Activated naive CD4-positive, alpha-beta T cell treated with anti-CD3 and anti-CD28 coated beads, Interleukin-2, amount 50 U/mL, for 72 hours (primary cell): ENCODE data around the gene MICU2. TPM values are rescaled to one million over a fixed set of nuclear protein-coding genes. Genes with fewer than 3 reads are reported as not detected.

Experiments used
- ATAC-seq, 2 donors: fragments of 150-1000 bp; cut with Tn5 transposase; 2 replicates each; pipeline ENCODE4 v1.10.0; 2021; ENCODE audit warnings: mild to moderate bottlenecking in 2 of 2, moderate library complexity in 2 of 2
- DNase-seq, 2 donors: peaks; one replicate each; pipeline ENCODE4 v3.0.0; 2021 to 2022; ENCODE audit warnings: low spot score in 2 of 2
- H3K27ac Mint-ChIP-seq, 2 donors: one replicate each; pipeline ENCODE4 v1.8.0; 2022; ENCODE audit warnings: mild to moderate bottlenecking in 2 of 2, mixed read lengths in 2 of 2
- H3K36me3 Mint-ChIP-seq, 2 donors: one replicate each; pipeline ENCODE4 v1.8.0; 2022; ENCODE audit warnings: mixed read lengths in 2 of 2
- H3K9me3 Mint-ChIP-seq, 2 donors: one replicate each; pipeline ENCODE4 v1.8.0; 2022; ENCODE audit warnings: mixed read lengths in 2 of 2
- total RNA-seq, 2 donors: library from RNA; stranded (reverse); gene quantifications; one replicate each; pipeline ENCODE4 v1.2.3, GENCODE V29; 2022

The MICU2 gene
- total RNA-seq, 2 donors from 2014 or later, result 30.1 to 53.2 TPM

GRCh38 chr13:21481359-21481758, 122.6 kb downstream of the MICU2 start:
- no peak for ATAC-seq
- DNase-seq, result no peak
- Mint-ChIP-seq H3K9me3 (no peaks in the 10 kb centered on the region), H3K27ac (no peak overlapping the region), H3K36me3 (peaks cover 0 to 5% of the 10 kb centered on the region in 2 donors)

- ATAC-seq, result peak; percentile 64 to 68
- peak in 1 of 2 donors; percentile 40 for DNase-seq
- H3K9me3 Mint-ChIP-seq, result no peaks in the 10 kb centered on the region
- H3K36me3 Mint-ChIP-seq, result no peaks in the 10 kb centered on the region
- H3K27ac Mint-ChIP-seq, result peak overlapping the region in 1 of 2 donors; percentile 72
These were observed 124.8 kb downstream of the MICU2 start for GRCh38 chr13:21478881-21479808.

GRCh38 chr13:21476893-21477472, 127.0 kb downstream of the MICU2 start:
- H3K9me3 Mint-ChIP-seq, result no peaks in the 10 kb centered on the region
- H3K27ac Mint-ChIP-seq, result peak overlapping the region; percentile 29 to 47
- DNase-seq (peak; percentile 80 to 90), ATAC-seq (peak; percentile 85 to 91)
- no peaks in the 10 kb centered on the region for H3K36me3 Mint-ChIP-seq

- DNase-seq, result no peak
- H3K36me3 Mint-ChIP-seq, result peaks cover 0 to 5% of the 10 kb centered on the region in 2 donors
- H3K27ac Mint-ChIP-seq, result no peak overlapping the region
- H3K9me3 Mint-ChIP-seq, result peaks cover 4 to 10% of the 10 kb centered on the region in 2 donors
- ATAC-seq, result no peak
These were observed 128.9 kb downstream of the MICU2 start for GRCh38 chr13:21475115-21475514.

DNA sequence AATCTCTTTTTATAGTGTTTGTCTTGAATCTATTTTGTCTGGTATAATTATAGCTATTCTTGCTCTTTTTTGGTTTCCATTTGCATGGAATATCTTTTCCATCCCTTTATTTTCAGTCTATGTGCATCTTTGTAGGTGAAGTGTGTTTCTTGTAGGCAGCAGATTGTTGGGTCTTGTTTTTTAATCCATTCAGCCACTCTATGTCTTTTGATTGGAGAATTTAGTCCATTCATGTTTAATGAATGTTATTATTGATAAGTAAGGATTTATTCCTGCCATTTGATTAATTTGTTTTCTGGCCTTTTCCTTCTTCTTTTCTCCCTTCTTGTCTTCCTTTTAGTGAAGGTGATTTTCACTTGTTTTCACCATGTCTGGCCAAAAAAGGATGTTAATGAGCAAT, 133.2 kb downstream of the MICU2 start:
- Mint-ChIP-seq H3K9me3 (peaks cover 4 to 15% of the 10 kb centered on the region in 2 donors), H3K36me3 (peaks cover 0 to 5% of the 10 kb centered on the region in 2 donors), H3K27ac (no peak overlapping the region)
- no peak for DNase-seq
- ATAC-seq, result no peak

- ATAC-seq, result no peak
- Mint-ChIP-seq H3K27ac (no peak overlapping the region), H3K9me3 (peaks cover 4 to 12% of the 10 kb centered on the region in 2 donors), H3K36me3 (peaks cover 0 to 2% of the 10 kb centered on the region in 2 donors)
- DNase-seq, result no peak
These were observed 137.4 kb downstream of the MICU2 start for GRCh38 chr13:21466527-21466926.

DNA sequence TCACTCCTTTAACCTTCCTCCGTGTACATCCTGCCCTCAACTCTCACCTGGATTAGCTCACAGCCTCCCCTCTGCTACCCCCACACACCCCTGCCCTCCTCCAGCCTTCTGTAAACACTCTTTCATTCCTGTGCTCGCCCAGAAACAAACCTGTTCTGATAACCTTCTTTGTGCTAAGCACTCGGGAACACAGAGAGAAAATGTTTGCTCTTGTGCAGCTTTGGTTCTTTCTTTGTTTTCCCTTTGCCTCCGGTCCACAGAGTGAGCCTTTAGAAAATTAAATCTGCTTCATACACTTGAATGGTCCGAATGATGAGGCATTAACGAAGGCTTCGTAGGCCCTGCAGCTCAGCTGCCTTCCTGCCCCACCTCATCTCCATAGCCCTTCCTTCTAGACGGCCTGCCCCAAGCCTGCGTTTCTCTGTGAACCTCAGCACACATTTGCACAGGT, 138.2 kb downstream of the MICU2 start:
- DNase-seq (no peak), ATAC-seq (no peak)
- no peaks in the 10 kb centered on the region for H3K36me3 Mint-ChIP-seq
- peaks cover 2 to 8% of the 10 kb centered on the region in 2 donors for H3K9me3 Mint-ChIP-seq
- H3K27ac Mint-ChIP-seq, result no peak overlapping the region

DNA sequence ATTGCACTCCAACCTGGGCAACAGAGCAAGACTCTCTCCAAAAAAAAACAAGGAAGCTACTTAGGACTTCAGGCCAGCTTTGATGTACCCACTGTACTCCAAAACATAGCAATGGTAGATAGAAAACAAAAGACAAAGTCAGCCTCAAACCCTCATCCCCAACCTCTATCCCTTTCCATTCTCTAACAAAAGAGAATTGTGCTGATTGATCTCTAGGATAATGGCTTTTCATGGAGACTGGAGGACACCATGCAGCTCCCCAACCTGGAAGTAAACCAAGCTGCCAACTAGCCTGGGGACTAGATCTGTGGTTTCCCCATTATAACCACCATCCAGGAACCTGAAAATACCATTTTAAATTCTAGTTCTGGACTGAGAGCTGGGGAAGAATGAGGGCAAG, 140.5 kb downstream of the MICU2 start:
- no peak for DNase-seq
- Mint-ChIP-seq H3K9me3 (no peaks in the 10 kb centered on the region), H3K36me3 (peaks cover 3 to 5% of the 10 kb centered on the region in 2 donors), H3K27ac (no peak overlapping the region)
- no peak for ATAC-seq

GRCh38 chr13:21461131-21461530, 142.8 kb downstream of the MICU2 start:
- H3K36me3 Mint-ChIP-seq, result peaks cover 11 to 18% of the 10 kb centered on the region in 2 donors
- H3K27ac Mint-ChIP-seq, result no peak overlapping the region
- no peak for DNase-seq
- ATAC-seq, result no peak
- H3K9me3 Mint-ChIP-seq, result no peaks in the 10 kb centered on the region

DNA sequence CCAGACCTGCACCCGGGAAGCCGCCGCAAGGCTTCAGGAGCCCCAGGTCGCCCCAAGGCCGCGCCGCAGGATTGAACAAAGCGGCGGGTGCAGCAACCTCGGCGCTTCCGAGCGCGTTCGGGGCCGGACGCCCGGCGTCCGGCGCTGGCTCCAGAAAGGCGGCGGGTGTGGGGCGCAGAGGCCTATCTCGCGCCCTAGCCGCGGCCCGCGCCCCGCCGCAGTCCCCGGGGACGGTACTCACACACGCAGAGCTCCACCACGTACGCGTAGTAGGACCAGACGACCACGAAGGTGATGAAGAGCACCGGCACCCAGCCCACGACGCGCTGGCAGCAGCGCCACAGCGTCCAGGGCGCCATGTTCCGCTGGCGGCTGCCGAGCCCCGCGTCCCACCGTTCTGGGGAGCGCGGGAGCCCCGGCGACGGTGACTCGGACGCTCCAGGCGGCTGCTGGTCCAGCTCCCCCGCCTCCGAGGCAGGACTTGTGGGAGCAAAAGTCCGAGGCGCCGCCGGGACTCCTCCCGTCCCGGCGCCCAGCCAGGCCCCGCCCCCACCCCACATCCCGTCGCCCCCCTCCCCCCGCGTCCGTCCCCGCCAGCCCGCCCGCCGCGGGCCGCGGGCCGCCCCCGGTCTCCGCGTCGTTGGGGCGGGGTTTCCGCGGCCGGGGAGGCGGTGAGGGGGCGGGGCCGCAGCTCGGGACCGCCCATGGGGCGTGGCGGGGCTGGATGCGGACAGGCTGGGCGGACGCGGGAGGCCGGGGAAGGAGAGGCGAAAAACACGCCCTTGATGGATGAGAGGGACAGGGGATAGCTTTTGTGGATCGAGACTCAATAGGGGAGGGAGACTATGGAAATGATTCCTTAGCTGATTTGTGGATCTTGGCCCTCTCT, 144.9 kb downstream of the MICU2 start, which contains the start of gene ZDHHC20:
ZDHHC20 (minus strand) TSS at position 491 of the 889 bp plus-strand sequence; CDS start at position 359, 132 bp downstream.
- peak; percentile 91 to 96 for DNase-seq
- peaks cover 11 to 27% of the 10 kb centered on the region in 2 donors for H3K36me3 Mint-ChIP-seq
- ATAC-seq, result peak; percentile 88 to 93

DNA sequence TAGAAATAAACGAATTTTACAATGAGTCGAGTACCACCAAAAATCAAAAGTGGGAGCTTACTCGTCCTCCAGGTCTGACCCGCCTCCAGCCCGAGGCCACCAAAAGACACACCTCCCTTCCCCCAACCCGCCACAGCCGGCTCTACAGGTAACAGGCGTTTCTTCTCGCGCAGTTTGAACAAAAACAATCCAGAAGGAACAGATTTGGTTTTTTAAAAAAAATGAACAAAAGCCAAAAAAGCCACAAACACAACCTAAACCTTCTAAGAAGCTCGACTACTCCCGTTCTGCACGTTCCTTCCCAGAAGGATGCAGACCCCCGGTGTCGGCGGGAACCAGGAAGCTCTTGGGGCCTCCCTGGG, 145.5 kb downstream of the MICU2 start:
- DNase-seq (peak in 1 of 2 donors; percentile 46), ATAC-seq (peak in 1 of 2 donors; percentile 38)
- H3K36me3 Mint-ChIP-seq, result peaks cover 11 to 31% of the 10 kb centered on the region in 2 donors
- no peaks in the 10 kb centered on the region for H3K9me3 Mint-ChIP-seq
- peak overlapping the region; percentile 83 to 92 for H3K27ac Mint-ChIP-seq

More for the DNA sequence above, 144.9 kb downstream of the MICU2 start, which contains the start of gene ZDHHC20:
- peak within 1 kb of the TSS; percentile 89 to 92 for H3K27ac Mint-ChIP-seq
- no peaks in the 10 kb centered on the region for H3K9me3 Mint-ChIP-seq

- H3K9me3 Mint-ChIP-seq, result peaks cover 0 to 6% of the 10 kb centered on the region in 2 donors
- peaks cover 9 to 47% of the 10 kb centered on the region in 2 donors for H3K36me3 Mint-ChIP-seq
- H3K27ac Mint-ChIP-seq, result no peak overlapping the region
These were observed 150.4 kb downstream of the MICU2 start for GRCh38 chr13:21453387-21454081.

DNA sequence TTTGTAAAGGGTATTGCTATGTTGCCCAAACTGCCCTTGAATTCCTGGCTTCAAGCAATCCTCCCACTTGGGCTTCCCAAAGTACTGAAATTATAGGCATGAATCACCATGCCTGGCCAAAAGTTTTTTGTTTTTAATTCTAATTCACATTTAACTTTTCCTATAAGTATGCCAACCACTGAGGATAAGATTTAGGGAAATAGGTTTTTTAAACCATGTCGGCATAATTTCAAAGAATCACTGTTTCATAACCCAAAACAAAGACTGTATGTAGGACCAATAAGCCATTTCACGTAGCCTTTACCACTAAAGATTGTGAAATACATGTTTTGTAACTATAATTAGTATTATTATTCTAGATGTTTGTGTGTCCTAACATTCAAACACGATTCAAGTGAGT, 153.0 kb downstream of the MICU2 start:
- no peak for ATAC-seq
- no peak for DNase-seq
- peaks cover 6 to 39% of the 10 kb centered on the region in 2 donors for H3K36me3 Mint-ChIP-seq

More at GRCh38 chr13:21453387-21454081, 150.4 kb downstream of the MICU2 start:
- ATAC-seq, result no peak
- no peak for DNase-seq

GRCh38 chr13:21446656-21447055, 157.3 kb downstream of the MICU2 start:
- no peak for DNase-seq
- Mint-ChIP-seq H3K36me3 (peaks cover 6 to 10% of the 10 kb centered on the region in 2 donors), H3K9me3 (peaks cover 0 to 3% of the 10 kb centered on the region in 2 donors), H3K27ac (peak overlapping the region; percentile 32 to 55)
- no peak for ATAC-seq

More for the DNA sequence above, 153.0 kb downstream of the MICU2 start:
- peaks cover 0 to 6% of the 10 kb centered on the region in 2 donors for H3K9me3 Mint-ChIP-seq
- no peak overlapping the region for H3K27ac Mint-ChIP-seq

- Mint-ChIP-seq H3K27ac (no peak overlapping the region), H3K9me3 (peaks cover 0 to 5% of the 10 kb centered on the region in 2 donors), H3K36me3 (peaks cover 6 to 7% of the 10 kb centered on the region in 2 donors)
- ATAC-seq, result no peak
- no peak for DNase-seq
These were observed 158.2 kb downstream of the MICU2 start for GRCh38 chr13:21445759-21446158.

DNA sequence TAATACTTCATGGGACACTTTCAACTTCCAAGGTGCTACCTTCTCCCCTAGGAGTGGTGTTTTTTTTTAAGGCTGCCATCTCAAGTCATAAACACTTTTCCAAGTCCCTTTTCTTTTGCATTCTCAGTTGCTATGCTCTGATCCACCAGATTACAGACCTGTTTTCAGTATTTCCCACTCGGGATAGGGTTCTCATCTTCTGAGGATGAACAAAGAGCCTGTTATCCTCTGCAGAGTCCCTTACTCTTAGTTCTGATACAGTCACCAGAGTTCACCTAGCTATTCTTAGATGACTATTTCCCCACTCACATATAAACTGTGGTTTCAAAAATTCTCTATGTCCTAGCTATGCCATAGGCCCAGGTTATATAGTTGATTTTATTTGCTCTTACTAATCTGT, 160.8 kb downstream of the MICU2 start:
- Mint-ChIP-seq H3K36me3 (peaks cover 6 to 20% of the 10 kb centered on the region in 2 donors), H3K27ac (no peak overlapping the region), H3K9me3 (peaks cover 3 to 5% of the 10 kb centered on the region in 2 donors)
- ATAC-seq (no peak), DNase-seq (no peak)
